Brain microvascular endothelial cell (primary cell): Measurements from ENCODE around the gene NCAN.

ENCODE experiments used
- DNase-seq: peaks from one replicate; pipeline ENCODE4 v3.0.0-alpha.2; 2020
- H3K27ac ChIP-seq: fragments of 250-450 bp; sonication (Bioruptor Pico); 2 replicates; pipeline ENCODE4 v1.5.1; 2020; ENCODE audit warnings: mild to moderate bottlenecking, moderate library complexity
- H3K27me3 ChIP-seq: fragments of 250-450 bp; sonication (Bioruptor Pico); replicated peaks from 2 replicates; pipeline ENCODE4 v1.5.1; 2020; ENCODE audit warnings: mild to moderate bottlenecking
- H3K36me3 ChIP-seq: fragments of 250-450 bp; sonication (Bioruptor Pico); replicated peaks from 2 replicates; pipeline ENCODE4 v1.5.1; 2020; ENCODE audit warnings: mild to moderate bottlenecking
- H3K4me3 ChIP-seq: 2 replicates; pipeline ENCODE4 v1.5.1; 2011; ENCODE audit warnings: low read depth, mild to moderate bottlenecking, control low read depth, low read length, moderate library complexity
- in situ Hi-C: cut with HindIII; loops from 2 replicates; pipeline ENCODE4 v1.10.0; 2017; ENCODE audit warnings: low sequenced_read_pairs, low pct_ligation_motif_present
- TF ChIP-seq, protein P1 (sequence below): IDR thresholded peaks from 2 replicates; pipeline ENCODE4 v1.5.1; 2011; ENCODE audit warnings: low read depth, mild to moderate bottlenecking, moderate library complexity, low read length, control low read depth, inconsistent platforms; ENCODE audit errors: missing control alignments

Gene NCAN

DNA sequence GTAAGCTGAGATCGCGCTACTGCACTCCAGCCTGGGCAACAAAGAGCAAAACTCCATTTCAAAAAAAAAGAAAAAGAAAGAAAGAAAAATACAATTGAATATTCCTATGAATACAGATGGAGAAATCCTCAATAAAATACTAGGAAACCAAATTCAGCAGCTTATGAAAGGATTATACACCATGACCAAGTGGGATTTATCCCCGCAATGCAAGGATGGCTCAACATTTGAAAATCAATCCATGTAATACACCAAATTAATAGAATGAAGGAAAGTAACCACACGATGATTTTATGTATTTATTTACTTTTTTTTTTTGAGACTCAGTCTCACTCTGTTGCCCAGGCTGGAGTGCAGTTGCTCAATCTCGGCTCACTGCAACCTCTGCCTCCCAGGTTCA lies 80.8 kb downstream of the NCAN start:
- TF ChIP-seq, protein P1, sequence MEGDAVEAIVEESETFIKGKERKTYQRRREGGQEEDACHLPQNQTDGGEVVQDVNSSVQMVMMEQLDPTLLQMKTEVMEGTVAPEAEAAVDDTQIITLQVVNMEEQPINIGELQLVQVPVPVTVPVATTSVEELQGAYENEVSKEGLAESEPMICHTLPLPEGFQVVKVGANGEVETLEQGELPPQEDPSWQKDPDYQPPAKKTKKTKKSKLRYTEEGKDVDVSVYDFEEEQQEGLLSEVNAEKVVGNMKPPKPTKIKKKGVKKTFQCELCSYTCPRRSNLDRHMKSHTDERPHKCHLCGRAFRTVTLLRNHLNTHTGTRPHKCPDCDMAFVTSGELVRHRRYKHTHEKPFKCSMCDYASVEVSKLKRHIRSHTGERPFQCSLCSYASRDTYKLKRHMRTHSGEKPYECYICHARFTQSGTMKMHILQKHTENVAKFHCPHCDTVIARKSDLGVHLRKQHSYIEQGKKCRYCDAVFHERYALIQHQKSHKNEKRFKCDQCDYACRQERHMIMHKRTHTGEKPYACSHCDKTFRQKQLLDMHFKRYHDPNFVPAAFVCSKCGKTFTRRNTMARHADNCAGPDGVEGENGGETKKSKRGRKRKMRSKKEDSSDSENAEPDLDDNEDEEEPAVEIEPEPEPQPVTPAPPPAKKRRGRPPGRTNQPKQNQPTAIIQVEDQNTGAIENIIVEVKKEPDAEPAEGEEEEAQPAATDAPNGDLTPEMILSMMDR: no peak
- H3K36me3 ChIP-seq: peaks cover 25% of the 10 kb centered on the region

DNA sequence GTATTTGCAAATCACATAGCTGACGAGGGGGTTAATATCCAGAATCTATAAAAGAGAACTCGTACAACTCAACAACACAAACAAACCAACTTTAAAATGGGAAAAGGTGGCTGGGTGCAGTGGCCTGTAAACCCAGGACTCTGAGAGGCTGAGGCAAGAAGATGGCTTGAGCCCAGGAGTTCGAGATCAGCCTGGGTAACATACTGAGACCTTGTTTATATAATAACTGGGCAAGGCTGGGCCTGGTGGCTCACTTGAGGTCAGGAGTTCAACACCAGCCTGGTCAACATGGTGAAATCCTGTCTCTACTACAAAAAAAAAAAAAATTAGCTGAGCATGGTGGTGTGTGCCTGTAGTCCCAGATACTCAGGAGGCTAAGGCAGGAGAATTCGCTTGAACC lies 83.2 kb downstream of the NCAN start:
- Histone ChIP-seq H3K27me3 (no peaks in the 10 kb centered on the region), H3K4me3 (no peak overlapping the region), H3K27ac (no peak overlapping the region), H3K36me3 (peaks cover 18% of the 10 kb centered on the region)
- in situ Hi-C loops: no loop called here
- TF ChIP-seq, protein P1: no peak
- no peak for DNase-seq

More for the DNA sequence above, 80.8 kb downstream of the NCAN start:
- in situ Hi-C loops: no loop called here
- no peak for DNase-seq
- Histone ChIP-seq H3K27ac (no peak overlapping the region), H3K27me3 (no peaks in the 10 kb centered on the region), H3K4me3 (no peak overlapping the region)

DNA sequence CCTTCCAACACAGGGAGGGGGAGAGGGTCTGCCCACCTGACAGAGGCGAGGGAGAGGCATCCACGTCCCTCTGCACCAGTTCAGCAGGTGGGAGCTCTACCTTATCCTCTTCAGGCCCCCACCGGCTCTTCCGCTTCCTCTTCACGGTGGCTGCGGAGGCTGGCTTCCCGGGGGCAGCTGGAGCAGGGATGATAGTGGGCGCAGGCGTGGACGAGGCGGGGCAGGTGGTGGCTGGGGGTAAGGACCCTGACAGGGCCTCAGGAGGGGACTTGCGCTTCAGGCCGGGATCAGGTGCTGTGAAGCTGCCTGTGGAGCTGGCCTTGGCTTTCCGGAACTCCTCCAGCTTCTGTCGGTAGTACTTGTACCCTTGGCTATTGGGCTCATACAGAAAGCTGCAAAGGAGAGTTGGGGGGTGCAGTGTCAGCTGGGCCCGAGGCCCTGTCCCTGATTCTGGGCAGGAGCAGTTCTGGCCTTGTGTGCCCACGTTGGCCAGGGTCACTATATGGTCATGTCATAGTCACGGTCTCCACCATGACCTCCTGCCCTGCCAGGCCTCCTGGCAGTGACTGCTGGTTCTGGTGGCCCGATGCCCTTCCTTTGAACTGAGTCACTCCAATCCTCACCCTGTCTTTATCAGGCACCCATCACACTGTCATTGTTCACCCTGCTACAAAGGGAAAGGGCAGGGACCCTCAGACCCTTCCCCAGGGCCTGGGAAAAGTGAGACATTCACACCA lies 85.4 kb downstream of the NCAN start:
- Histone ChIP-seq H3K4me3 (no peak overlapping the region), H3K27ac (no peak overlapping the region), H3K36me3 (peaks cover 36% of the 10 kb centered on the region), H3K27me3 (no peaks in the 10 kb centered on the region)
- in situ Hi-C loops: no loop called here
- TF ChIP-seq, protein P1: no peak
- no peak for DNase-seq

DNA sequence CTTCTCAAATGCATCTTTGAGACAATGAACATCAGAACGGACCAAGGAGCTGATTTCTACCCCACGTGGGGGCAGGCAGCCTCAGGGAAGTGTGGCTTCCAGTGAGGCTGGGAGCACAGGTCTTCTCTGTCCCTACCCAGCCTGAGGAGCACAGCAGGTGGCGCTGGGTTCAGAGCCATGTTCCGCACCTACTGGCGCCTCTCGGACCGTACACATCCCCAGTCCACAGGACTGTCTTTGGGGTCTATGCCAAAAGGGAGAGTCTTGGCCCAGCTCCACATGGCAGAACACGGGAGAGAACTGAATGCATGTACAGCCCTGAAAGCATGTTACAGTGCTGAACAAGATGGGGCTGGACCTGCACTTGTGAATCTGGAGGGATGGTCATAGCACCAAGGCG lies 86.0 kb downstream of the NCAN start:
- in situ Hi-C loops: no loop called here
- no peak for DNase-seq
- TF ChIP-seq, protein P1: no peak
- no peak overlapping the region for H3K4me3 ChIP-seq
- H3K27me3 ChIP-seq: no peaks in the 10 kb centered on the region
- peaks cover 34% of the 10 kb centered on the region for H3K36me3 ChIP-seq
- no peak overlapping the region for H3K27ac ChIP-seq

DNA sequence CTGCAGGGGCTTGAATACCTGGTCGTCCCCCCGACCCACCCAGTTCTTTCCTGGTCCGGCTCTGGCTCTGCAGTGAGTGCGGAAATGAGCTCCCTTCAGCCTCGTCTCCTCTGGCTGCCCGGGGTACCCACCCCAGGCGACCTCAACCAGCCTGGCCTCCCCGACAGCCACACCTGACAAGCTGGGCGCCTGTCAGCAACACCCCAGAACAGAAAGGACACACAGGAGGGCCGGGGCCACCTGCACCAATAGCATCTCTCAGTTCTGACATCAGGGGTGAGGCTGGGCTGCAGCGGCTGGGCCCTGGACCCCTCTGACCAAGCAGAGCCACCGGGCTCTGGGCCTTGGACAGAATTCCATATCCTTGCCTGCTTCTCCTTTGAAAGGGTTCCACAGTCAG lies 88.9 kb downstream of the NCAN start:
- no peak for DNase-seq
- in situ Hi-C loops: no loop called here
- TF ChIP-seq, protein P1: no peak
- Histone ChIP-seq H3K27me3 (no peaks in the 10 kb centered on the region), H3K27ac (no peak overlapping the region), H3K36me3 (peaks cover 51% of the 10 kb centered on the region), H3K4me3 (no peak overlapping the region)
